ENCODE data around the gene C1QL1. TPM values are rescaled to one million over a fixed set of nuclear protein-coding genes. Genes with fewer than 3 reads are reported as not detected.

C1QL1 gene
- polyA plus RNA-seq, 1 experiment, result 0.50 TPM

GRCh38 chr17:44928950-44929720 lies 39.0 kb downstream of the C1QL1 start:
- POLR2A ChIA-PET, result no interaction called here
- peaks cover 9% of the 10 kb centered on the region for H3K36me3 ChIP-seq (ENCODE audit: control insufficient read depth, insufficient read depth, low read length)

GRCh38 chr17:44928136-44928535 lies 40.0 kb downstream of the C1QL1 start:
- no peak overlapping the region for H3K4me3 ChIP-seq (ENCODE audit: low read depth, low read length)
- DNase-seq (ENCODE audit: low read depth), result no peak
- H3K27me3 ChIP-seq (ENCODE audit: control insufficient read depth, insufficient read depth, low read length), result no peaks in the 10 kb centered on the region
- POLR2A ChIA-PET, result no interaction called here
- TF ChIP-seq CTCF (IDR thresholded peaks at IDR 0.05; ENCODE audit: insufficient read depth, low read depth, low read length), result no peak
- CTCF ChIA-PET, result interaction anchor here (1.3 to 16.0 kb wide), 2 partner anchors 10 to 91 kb away, joined by 3 to 259 read pairs; no protein-coding TSS in a partner anchor
- peaks cover 9% of the 10 kb centered on the region for H3K36me3 ChIP-seq (ENCODE audit: control insufficient read depth, insufficient read depth, low read length)

More at GRCh38 chr17:44928950-44929720, 39.0 kb downstream of the C1QL1 start:
- Histone ChIP-seq H3K27me3 (ENCODE audit: control insufficient read depth, insufficient read depth, low read length) (no peaks in the 10 kb centered on the region), H3K4me3 (ENCODE audit: low read depth, low read length) (no peak overlapping the region)
- TF ChIP-seq CTCF (IDR thresholded peaks at IDR 0.05; ENCODE audit: insufficient read depth, low read depth, low read length), result no peak
- no peak for DNase-seq (ENCODE audit: low read depth)
- CTCF ChIA-PET, result interaction anchor here (1.4 to 1.5 kb wide), 2 partner anchors 9 to 93 kb away, joined by 3 to 13 read pairs; no protein-coding TSS in a partner anchor

GRCh38 chr17:44927696-44928095 lies 40.4 kb downstream of the C1QL1 start:
- no peak for DNase-seq (ENCODE audit: low read depth)
- H3K27me3 ChIP-seq (ENCODE audit: control insufficient read depth, insufficient read depth, low read length), result no peaks in the 10 kb centered on the region
- POLR2A ChIA-PET, result no interaction called here
- CTCF ChIA-PET, result interaction anchor here (1.1 to 16.0 kb wide), 3 partner anchors 10 to 92 kb away, joined by 3 to 259 read pairs (median 3); no protein-coding TSS in a partner anchor
- H3K4me3 ChIP-seq (ENCODE audit: low read depth, low read length), result no peak overlapping the region
- TF ChIP-seq CTCF (IDR thresholded peaks at IDR 0.05; ENCODE audit: insufficient read depth, low read depth, low read length), result no peak
- peaks cover 9% of the 10 kb centered on the region for H3K36me3 ChIP-seq (ENCODE audit: control insufficient read depth, insufficient read depth, low read length)

- Histone ChIP-seq H3K27me3 (ENCODE audit: control insufficient read depth, insufficient read depth, low read length) (no peaks in the 10 kb centered on the region), H3K4me3 (ENCODE audit: low read depth, low read length) (no peak overlapping the region), H3K36me3 (ENCODE audit: control insufficient read depth, insufficient read depth, low read length) (peaks cover 9% of the 10 kb centered on the region)
- POLR2A ChIA-PET, result no interaction called here
- CTCF ChIA-PET, result interaction anchor here (0.9 to 16.0 kb wide), 4 partner anchors 9 to 92 kb away, joined by 3 to 259 read pairs (median 3); no protein-coding TSS in a partner anchor
- no peak for DNase-seq (ENCODE audit: low read depth)
- no peak for TF ChIP-seq CTCF (IDR thresholded peaks at IDR 0.05; ENCODE audit: insufficient read depth, low read depth, low read length)
Observed at GRCh38 chr17:44926821-44927525, 41.1 kb downstream of the C1QL1 start.
